Hepatocyte (in vitro differentiated cells): ENCODE data around the gene PADI3. TPM values are rescaled to one million over a fixed set of nuclear protein-coding genes. Genes with fewer than 3 reads are reported as not detected.
"Not testable (repeated sequence)": the region's sequence is repeated elsewhere in the genome, so short reads cannot be mapped to it uniquely, and the experiment has no call there.

Experiments used
- DNase-seq: peaks from one replicate; pipeline ENCODE4 v3.0.0-alpha.2; 2016; ENCODE audit warnings: low spot score
- H2AFZ ChIP-seq: fragments of 200-600 bp; sonication (generic); 2 replicates; pipeline ENCODE4 v1.6.0; 2016; ENCODE audit warnings: antibody characterized with exemption, mild to moderate bottlenecking
- H3K27ac ChIP-seq: fragments of 200-600 bp; sonication (generic); 2 replicates; pipeline ENCODE4 v1.5.1; 2016; ENCODE audit warnings: mild to moderate bottlenecking
- H3K27me3 ChIP-seq: fragments of 200-600 bp; sonication (generic); 2 replicates; pipeline ENCODE4 v1.6.1; 2016
- H3K36me3 ChIP-seq: fragments of 200-600 bp; sonication (generic); replicated peaks from 2 replicates; pipeline ENCODE4 v1.5.1; 2016; ENCODE audit warnings: low read depth; ENCODE audit not compliant: insufficient read depth
- H3K4me1 ChIP-seq: fragments of 200-600 bp; sonication (generic); 2 replicates; pipeline ENCODE4 v1.5.1; 2016; ENCODE audit warnings: mild to moderate bottlenecking, moderate library complexity; ENCODE audit not compliant: insufficient read depth
- H3K4me2 ChIP-seq: fragments of 200-600 bp; sonication (generic); 2 replicates; pipeline ENCODE4 v1.6.0; 2016
- H3K4me3 ChIP-seq: fragments of 200-600 bp; sonication (generic); 2 replicates; pipeline ENCODE4 v1.5.1; 2016; ENCODE audit warnings: mild to moderate bottlenecking
- H3K79me2 ChIP-seq: fragments of 200-600 bp; sonication (generic); 2 replicates; pipeline ENCODE4 v1.6.0; 2017; ENCODE audit warnings: mild to moderate bottlenecking
- H3K9me2 ChIP-seq: fragments of 200-600 bp; sonication (generic); replicated peaks from 2 replicates; pipeline ENCODE4 v1.6.0; 2017; ENCODE audit warnings: mild to moderate bottlenecking; ENCODE audit not compliant: insufficient read depth
- H3K9me3 ChIP-seq: fragments of 200-600 bp; sonication (generic); 2 replicates; pipeline ENCODE4 v1.5.1; 2016; ENCODE audit warnings: low read depth, mild to moderate bottlenecking
- H4K20me1 ChIP-seq: fragments of 200-600 bp; sonication (generic); 2 replicates; pipeline ENCODE4 v1.6.0; 2016; ENCODE audit warnings: mild to moderate bottlenecking; ENCODE audit not compliant: insufficient read depth, poor library complexity, severe bottlenecking
- CTCF ChIP-seq: fragments of 200-600 bp; sonication (generic); IDR thresholded peaks from 2 replicates; pipeline ENCODE4 v1.5.1; 2016; ENCODE audit warnings: antibody characterized with exemption, mild to moderate bottlenecking; ENCODE audit not compliant: poor library complexity
- EZH2 ChIP-seq: fragments of 200-600 bp; sonication (generic); IDR thresholded peaks from 2 replicates; pipeline ENCODE4 v1.6.1; 2016; ENCODE audit warnings: antibody characterized with exemption, mild to moderate bottlenecking, borderline replicate concordance
- EZH2phosphoT487 ChIP-seq: fragments of 200-600 bp; sonication (generic); IDR thresholded peaks from one replicate; pipeline ENCODE4 v1.6.1; 2018; ENCODE audit warnings: antibody characterized with exemption, mild to moderate bottlenecking, low read depth, moderate library complexity; ENCODE audit not compliant: unreplicated experiment, severe bottlenecking
- WGBS: methylation state at CpG from one replicate; pipeline ENCODE4 v1.1.6; 2016; ENCODE audit warnings: low lambda C conversion rate; ENCODE audit errors: missing lambda C conversion rate; 5-methylcytosine and 5-hydroxymethylcytosine counted together
- polyA plus RNA-seq: library from polyadenylated mRNA; unstranded; fragments of >200 nt; fragmentation: Nextera tagmentation; extraction: Ambion mirVana; gene quantifications from 2 replicates; pipeline ENCODE4 v1.2.1, GENCODE V29; 2016
- total RNA-seq: library from RNA; depleted of rRNA; stranded (reverse); fragments of >200 nt; gene quantifications from 2 replicates; pipeline ENCODE4 v1.2.3, GENCODE V29; 2014

The PADI3 gene
- total and polyA plus RNA-seq, 2 experiments from 2014 or later, result not detected

GRCh38 chr1:17319561-17320350, 70.9 kb downstream of the PADI3 start:
- Histone ChIP-seq H3K9me2 (no peaks in the 10 kb centered on the region), H4K20me1 (no peaks in the 10 kb centered on the region), H3K27me3 (no peaks in the 10 kb centered on the region), H3K4me1 (no peaks in the 10 kb centered on the region), H2AFZ (no peak overlapping the region), H3K36me3 (no peaks in the 10 kb centered on the region), H3K9me3 (no peaks in the 10 kb centered on the region), H3K27ac (no peak overlapping the region), H3K79me2 (no peaks in the 10 kb centered on the region), H3K4me2 (no peak overlapping the region), H3K4me3 (no peak overlapping the region)
- DNase-seq, result no peak
- 94% methylated on average over 11 of the region's 11 CpGs for WGBS
- TF ChIP-seq EZH2, result no peak
- no peak for TF ChIP-seq CTCF
- no peak for TF ChIP-seq EZH2phosphoT487

GRCh38 chr1:17321857-17322390, 73.0 kb downstream of the PADI3 start:
- not testable (repeated sequence) for H3K4me3 ChIP-seq, DNase-seq, H3K4me1 ChIP-seq, H3K9me2 ChIP-seq, H2AFZ ChIP-seq, H3K79me2 ChIP-seq, H3K4me2 ChIP-seq, H4K20me1 ChIP-seq, H3K27ac ChIP-seq, H3K27me3 ChIP-seq, H3K9me3 ChIP-seq, H3K36me3 ChIP-seq
- 70% methylated on average over 6 of the region's 6 CpGs for WGBS

- no peaks in the 10 kb centered on the region for H3K4me1 ChIP-seq
- H4K20me1 ChIP-seq, result no peaks in the 10 kb centered on the region
- DNase-seq, result no peak
- no peaks in the 10 kb centered on the region for H3K9me3 ChIP-seq
- no peak overlapping the region for H2AFZ ChIP-seq
- TF ChIP-seq EZH2, result no peak
- TF ChIP-seq CTCF, result no peak
- no peak for TF ChIP-seq EZH2phosphoT487
- H3K36me3 ChIP-seq, result no peaks in the 10 kb centered on the region
- H3K27me3 ChIP-seq, result no peaks in the 10 kb centered on the region
- no peak overlapping the region for H3K4me2 ChIP-seq
- no peaks in the 10 kb centered on the region for H3K9me2 ChIP-seq
- H3K27ac ChIP-seq, result no peak overlapping the region
- no peak overlapping the region for H3K4me3 ChIP-seq
- WGBS, result 84% methylated on average over 5 of the region's 5 CpGs
- H3K79me2 ChIP-seq, result no peaks in the 10 kb centered on the region
Observed at GRCh38 chr1:17328855-17329254, 80.0 kb downstream of the PADI3 start.

GRCh38 chr1:17329610-17330009, 80.7 kb downstream of the PADI3 start:
- H3K27me3 ChIP-seq, result no peaks in the 10 kb centered on the region
- WGBS, result 89% methylated on average over 4 of the region's 4 CpGs

More at GRCh38 chr1:17329610-17330009, 80.7 kb downstream of the PADI3 start:
- no peak overlapping the region for H2AFZ ChIP-seq
- no peaks in the 10 kb centered on the region for H3K9me2 ChIP-seq
- H3K4me1 ChIP-seq, result no peaks in the 10 kb centered on the region
- H3K36me3 ChIP-seq, result no peaks in the 10 kb centered on the region
- H3K27ac ChIP-seq, result no peak overlapping the region
- H3K4me2 ChIP-seq, result no peak overlapping the region
- no peak overlapping the region for H3K4me3 ChIP-seq
- DNase-seq, result no peak
- H3K79me2 ChIP-seq, result no peaks in the 10 kb centered on the region
- H4K20me1 ChIP-seq, result no peaks in the 10 kb centered on the region
- H3K9me3 ChIP-seq, result no peaks in the 10 kb centered on the region
- TF ChIP-seq EZH2 (no peak), CTCF (no peak), EZH2phosphoT487 (no peak)
